ENCODE measurements around the gene DYNLL1. TPM values are rescaled to one million over a fixed set of nuclear protein-coding genes. Genes with fewer than 3 reads are reported as not detected.
"Not testable (repeated sequence)": the region's sequence is repeated elsewhere in the genome, so short reads cannot be mapped to it uniquely, and the experiment has no call there.

DYNLL1 gene
- total RNA-seq, 1 experiment from 2014 or later: 618 TPM

DNA sequence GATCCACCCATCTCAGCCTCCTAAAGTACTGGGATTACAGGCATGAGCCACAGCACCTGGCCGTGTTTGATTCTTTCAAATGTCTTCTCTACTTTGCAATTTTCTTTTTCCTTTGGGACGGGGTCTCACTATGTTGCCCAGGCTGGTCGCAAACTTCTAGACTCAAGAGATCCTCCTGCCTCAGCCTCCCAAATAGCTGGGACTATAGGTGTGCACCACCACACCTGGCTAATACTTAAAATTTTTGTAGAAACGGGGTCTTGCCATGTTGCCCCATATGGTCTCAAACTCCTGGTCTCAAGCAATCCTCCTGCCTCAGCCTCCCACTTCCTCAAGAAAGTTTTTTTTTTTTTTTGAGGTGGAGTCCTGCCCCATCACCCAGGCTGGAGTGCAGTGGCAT, 47.9 kb upstream of the DYNLL1 start:
- H3K27ac Mint-ChIP-seq: no peak overlapping the region; a peak in 1 of 7 replicates
- no CpG with 5 or more reads among the region's 4 CpGs for WGBS (ENCODE audit: extremely low coverage, insufficient read length, low lambda C conversion rate)
- H3K4me2 ChIP-seq (ENCODE audit: insufficient read depth, insufficient read length, low read length): no peak overlapping the region

DNA sequence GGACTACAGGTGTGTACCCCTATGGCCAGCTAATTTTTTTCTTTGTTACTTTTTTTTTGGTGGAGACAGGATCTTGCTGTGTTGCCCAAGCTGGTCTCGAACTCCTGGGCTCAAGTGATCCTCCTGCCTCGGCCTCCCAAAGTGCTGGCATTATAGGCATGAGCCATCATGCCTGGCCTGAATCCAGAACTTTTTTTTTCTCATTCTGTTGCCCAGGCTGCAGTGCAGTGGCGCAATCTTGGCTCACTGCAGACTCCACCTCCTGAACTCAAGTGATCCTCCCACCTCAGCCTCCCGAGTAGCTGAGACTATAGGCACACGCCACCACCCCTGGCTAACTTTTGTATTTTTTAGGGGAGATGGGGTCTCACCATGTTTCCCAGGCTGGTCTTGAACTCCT, 43.4 kb upstream of the DYNLL1 start:
- H3K27ac Mint-ChIP-seq; H3K23ac ChIP-seq (ENCODE audit: insufficient read length, low read depth, low read length); H4K20me1 ChIP-seq (ENCODE audit: control insufficient read depth, insufficient read depth, insufficient read length); H3K4me1 Mint-ChIP-seq; H3K9me3 ChIP-seq (ENCODE audit: control insufficient read depth, low read depth, low read length); H3K27me3 ChIP-seq (ENCODE audit: insufficient read depth, low read length); H4K5ac ChIP-seq (ENCODE audit: insufficient read length, low read depth, low read length); H3T11ph ChIP-seq (ENCODE audit: low read length); H3K23me2 ChIP-seq (ENCODE audit: insufficient read length, low read depth, low read length, poor library complexity, severe bottlenecking); H3K4me1 ChIP-seq (ENCODE audit: insufficient read depth, low read length); H3K56ac ChIP-seq (ENCODE audit: insufficient read length, low read depth, low read length); H2BK15ac ChIP-seq (ENCODE audit: low read depth, low read length); H2AFZ ChIP-seq (ENCODE audit: low read length); H3K79me1 ChIP-seq (ENCODE audit: insufficient read depth, low read depth, low read length, poor library complexity, severe bottlenecking); H2BK20ac ChIP-seq (ENCODE audit: low read depth, low read length, poor library complexity, severe bottlenecking); H3K4me2 ChIP-seq (ENCODE audit: insufficient read depth, insufficient read length, low read length); H3K9me3 Mint-ChIP-seq; H2BK120ac ChIP-seq (ENCODE audit: low read depth, low read length, poor library complexity, severe bottlenecking); H4K8ac ChIP-seq (replicated peaks; ENCODE audit: insufficient read length, low read depth, low read length); H4K91ac ChIP-seq (ENCODE audit: insufficient read length, low read depth, low read length); H3K4ac ChIP-seq (ENCODE audit: low read depth, low read length); H2BK5ac ChIP-seq (ENCODE audit: insufficient read length, low read length); H3K27me3 Mint-ChIP-seq (ENCODE audit: low read depth); DNase-seq; H2AK5ac ChIP-seq (ENCODE audit: insufficient read length, low read length); H2BK12ac ChIP-seq (ENCODE audit: insufficient read length, low read depth, low read length); H3K18ac ChIP-seq (ENCODE audit: insufficient read length, low read depth, low read length); H3K4me3 Mint-ChIP-seq; H3K14ac ChIP-seq (ENCODE audit: insufficient read depth, low read length); H3K9ac ChIP-seq (ENCODE audit: extremely low read depth, insufficient read length, low read length); H3K79me2 ChIP-seq (ENCODE audit: insufficient read depth, low read length); H3K27ac ChIP-seq (ENCODE audit: insufficient read length, low read depth, low read length): not testable (repeated sequence)
- no CpG with 5 or more reads among the region's 5 CpGs for WGBS (ENCODE audit: extremely low coverage, insufficient read length, low lambda C conversion rate)
- peaks cover 30 to 75% (median 48%) of the 10 kb centered on the region in 3 experiments; a peak in 6 of 7 replicates for H3K36me3 Mint-ChIP-seq (ENCODE audit: insufficient read depth in 1 of 3, low read depth in 3 of 3)

More for the DNA sequence above, 47.9 kb upstream of the DYNLL1 start:
- no peak overlapping the region for H4K5ac ChIP-seq (ENCODE audit: insufficient read length, low read depth, low read length)
- H3K23me2 ChIP-seq (ENCODE audit: insufficient read length, low read depth, low read length, poor library complexity, severe bottlenecking): peaks cover 6% of the 10 kb centered on the region
- H3K18ac ChIP-seq (ENCODE audit: insufficient read length, low read depth, low read length): no peak overlapping the region
- H2BK5ac ChIP-seq (ENCODE audit: insufficient read length, low read length): no peak overlapping the region
- no peak overlapping the region for H3K23ac ChIP-seq (ENCODE audit: insufficient read length, low read depth, low read length)
- H3K56ac ChIP-seq (ENCODE audit: insufficient read length, low read depth, low read length): no peak overlapping the region
- Mint-ChIP-seq H3K27me3 (ENCODE audit: low read depth) (no peaks in the 10 kb centered on the region; the same call in 1 of the 2 replicates), H3K4me3 (peak overlapping the region; percentile 40 to 98; a peak in 3 of 5 replicates), H3K9me3 (peaks cover 0 to 5% of the 10 kb centered on the region in 2 experiments; a peak in 2 of 5 replicates), H3K36me3 (ENCODE audit: insufficient read depth in 1 of 3, low read depth in 3 of 3) (peaks cover 18 to 64% (median 44%) of the 10 kb centered on the region in 3 experiments; a peak in 6 of 7 replicates), H3K4me1 (peaks cover 12 to 15% of the 10 kb centered on the region in 2 experiments)
- H3T11ph ChIP-seq (ENCODE audit: low read length): no peak overlapping the region
- H2BK120ac ChIP-seq (ENCODE audit: low read depth, low read length, poor library complexity, severe bottlenecking): no peak overlapping the region
- peaks cover 8% of the 10 kb centered on the region for H3K79me1 ChIP-seq (ENCODE audit: insufficient read depth, low read depth, low read length, poor library complexity, severe bottlenecking)
- no peaks in the 10 kb centered on the region for H4K20me1 ChIP-seq (ENCODE audit: control insufficient read depth, insufficient read depth, insufficient read length)
- DNase-seq: no peak
- TF ChIP-seq, protein P1, sequence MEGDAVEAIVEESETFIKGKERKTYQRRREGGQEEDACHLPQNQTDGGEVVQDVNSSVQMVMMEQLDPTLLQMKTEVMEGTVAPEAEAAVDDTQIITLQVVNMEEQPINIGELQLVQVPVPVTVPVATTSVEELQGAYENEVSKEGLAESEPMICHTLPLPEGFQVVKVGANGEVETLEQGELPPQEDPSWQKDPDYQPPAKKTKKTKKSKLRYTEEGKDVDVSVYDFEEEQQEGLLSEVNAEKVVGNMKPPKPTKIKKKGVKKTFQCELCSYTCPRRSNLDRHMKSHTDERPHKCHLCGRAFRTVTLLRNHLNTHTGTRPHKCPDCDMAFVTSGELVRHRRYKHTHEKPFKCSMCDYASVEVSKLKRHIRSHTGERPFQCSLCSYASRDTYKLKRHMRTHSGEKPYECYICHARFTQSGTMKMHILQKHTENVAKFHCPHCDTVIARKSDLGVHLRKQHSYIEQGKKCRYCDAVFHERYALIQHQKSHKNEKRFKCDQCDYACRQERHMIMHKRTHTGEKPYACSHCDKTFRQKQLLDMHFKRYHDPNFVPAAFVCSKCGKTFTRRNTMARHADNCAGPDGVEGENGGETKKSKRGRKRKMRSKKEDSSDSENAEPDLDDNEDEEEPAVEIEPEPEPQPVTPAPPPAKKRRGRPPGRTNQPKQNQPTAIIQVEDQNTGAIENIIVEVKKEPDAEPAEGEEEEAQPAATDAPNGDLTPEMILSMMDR (conservative IDR thresholded peaks at IDR 0.05): no peak
- H3K4ac ChIP-seq (ENCODE audit: low read depth, low read length): no peak overlapping the region
- no peak overlapping the region for H3K9ac ChIP-seq (ENCODE audit: extremely low read depth, insufficient read length, low read length)
- H3K27me3 ChIP-seq (ENCODE audit: insufficient read depth, low read length): no peaks in the 10 kb centered on the region
- no peak overlapping the region for H2BK20ac ChIP-seq (ENCODE audit: low read depth, low read length, poor library complexity, severe bottlenecking)
- no peak overlapping the region for H2BK12ac ChIP-seq (ENCODE audit: insufficient read length, low read depth, low read length)
- H3K14ac ChIP-seq (ENCODE audit: insufficient read depth, low read length): no peak overlapping the region
- H4K8ac ChIP-seq (replicated peaks; ENCODE audit: insufficient read length, low read depth, low read length): no peak overlapping the region
- H3K79me2 ChIP-seq (ENCODE audit: insufficient read depth, low read length): peaks cover 14% of the 10 kb centered on the region; the same call in 1 of the 2 replicates
- no peak overlapping the region for H2BK15ac ChIP-seq (ENCODE audit: low read depth, low read length)
- H3K9me3 ChIP-seq (ENCODE audit: control insufficient read depth, low read depth, low read length): no peaks in the 10 kb centered on the region
- H3K4me1 ChIP-seq (ENCODE audit: insufficient read depth, low read length): no peaks in the 10 kb centered on the region; the same call in 1 of the 2 replicates
- no peak overlapping the region for H4K91ac ChIP-seq (ENCODE audit: insufficient read length, low read depth, low read length)
- H3K27ac ChIP-seq (ENCODE audit: insufficient read length, low read depth, low read length): no peak overlapping the region
- no peak overlapping the region for H2AFZ ChIP-seq (ENCODE audit: low read length)
- H2AK5ac ChIP-seq (ENCODE audit: insufficient read length, low read length): no peak overlapping the region
